ENCODE results near the gene SNX13. TPM values are rescaled to one million over a fixed set of nuclear protein-coding genes. Genes with fewer than 3 reads are reported as not detected.
"Not testable (repeated sequence)": the region's sequence is repeated elsewhere in the genome, so short reads cannot be mapped to it uniquely, and the experiment has no call there.

Gene SNX13
- total and polyA plus RNA-seq, 7 donors: 8.0 to 59.2 (median 37.5) TPM

DNA sequence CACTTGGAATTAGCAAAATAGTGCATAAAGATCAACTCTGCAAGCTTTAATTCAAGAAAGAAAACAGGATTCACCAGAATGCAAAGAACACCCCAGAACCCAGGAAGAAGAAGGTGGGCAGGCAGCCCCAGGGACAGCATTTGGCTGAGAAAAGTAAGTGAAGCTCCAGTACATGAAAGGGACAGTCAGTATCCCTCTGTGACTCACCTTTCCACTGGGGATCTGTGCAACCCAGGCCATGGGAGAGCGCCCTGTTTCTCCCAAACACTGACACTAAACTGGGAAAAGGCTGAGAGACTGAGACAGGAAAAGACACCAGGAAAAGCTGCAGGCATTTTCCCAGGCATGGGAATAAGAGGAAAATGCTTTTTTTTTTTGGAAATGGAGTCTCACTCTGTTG, 28.2 kb downstream of the SNX13 start:
- no peaks in the 10 kb centered on the region for H3K27me3 ChIP-seq (ENCODE audit: insufficient read depth in 3 of 3, low read length in 2 of 3)
- peaks cover 16% of the 10 kb centered on the region for H3K4me1 ChIP-seq
- 30 to 100% (median 92%) methylated on average over 1 of the region's 1 CpG for WGBS, 3 donors
- no peaks in the 10 kb centered on the region for H3K36me3 ChIP-seq (ENCODE audit: insufficient read depth in 1 of 2, low read depth in 1 of 2)
- DNase-seq (no peak), ATAC-seq (peak in 2 of 4 donors; percentile 41 to 44)
- H3K4me3 ChIP-seq: no peak overlapping the region
- TF ChIP-seq, protein P1, sequence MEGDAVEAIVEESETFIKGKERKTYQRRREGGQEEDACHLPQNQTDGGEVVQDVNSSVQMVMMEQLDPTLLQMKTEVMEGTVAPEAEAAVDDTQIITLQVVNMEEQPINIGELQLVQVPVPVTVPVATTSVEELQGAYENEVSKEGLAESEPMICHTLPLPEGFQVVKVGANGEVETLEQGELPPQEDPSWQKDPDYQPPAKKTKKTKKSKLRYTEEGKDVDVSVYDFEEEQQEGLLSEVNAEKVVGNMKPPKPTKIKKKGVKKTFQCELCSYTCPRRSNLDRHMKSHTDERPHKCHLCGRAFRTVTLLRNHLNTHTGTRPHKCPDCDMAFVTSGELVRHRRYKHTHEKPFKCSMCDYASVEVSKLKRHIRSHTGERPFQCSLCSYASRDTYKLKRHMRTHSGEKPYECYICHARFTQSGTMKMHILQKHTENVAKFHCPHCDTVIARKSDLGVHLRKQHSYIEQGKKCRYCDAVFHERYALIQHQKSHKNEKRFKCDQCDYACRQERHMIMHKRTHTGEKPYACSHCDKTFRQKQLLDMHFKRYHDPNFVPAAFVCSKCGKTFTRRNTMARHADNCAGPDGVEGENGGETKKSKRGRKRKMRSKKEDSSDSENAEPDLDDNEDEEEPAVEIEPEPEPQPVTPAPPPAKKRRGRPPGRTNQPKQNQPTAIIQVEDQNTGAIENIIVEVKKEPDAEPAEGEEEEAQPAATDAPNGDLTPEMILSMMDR (IDR thresholded peaks at IDR 0.05): no peak
- H3K9me3 ChIP-seq: peaks cover 5% of the 10 kb centered on the region
- no peak overlapping the region for H3K27ac ChIP-seq
- intact Hi-C loops (cut with DNase I): no loop called here

DNA sequence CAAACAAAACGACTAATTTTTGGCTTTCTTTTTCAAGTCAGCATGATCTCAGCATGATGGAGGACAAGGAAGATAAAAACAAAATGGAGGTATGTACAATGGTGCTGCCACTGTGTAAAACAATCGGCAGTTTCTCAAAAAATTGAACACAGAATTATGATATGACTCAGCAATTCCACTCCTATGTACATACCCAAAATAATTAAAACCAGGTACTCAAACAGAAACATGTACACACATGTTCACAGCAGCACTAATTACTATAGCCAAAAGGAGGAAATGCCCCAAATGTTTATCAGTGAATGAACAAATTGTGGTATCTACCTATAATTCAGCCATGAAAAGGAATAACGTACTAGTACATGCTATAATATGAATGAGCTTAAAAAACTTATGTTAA, 29.9 kb downstream of the SNX13 start:
- no peak overlapping the region for H3K4me3 ChIP-seq
- H3K9me3 ChIP-seq: no peaks in the 10 kb centered on the region
- DNase-seq: no peak
- no peaks in the 10 kb centered on the region for H3K27me3 ChIP-seq (ENCODE audit: insufficient read depth in 3 of 3, low read length in 2 of 3)
- WGBS, 3 donors: 96 to 98% (median 97%) methylated on average over 3 of the region's 3 CpGs
- H3K27ac ChIP-seq: no peak overlapping the region
- no peaks in the 10 kb centered on the region for H3K36me3 ChIP-seq (ENCODE audit: insufficient read depth in 1 of 2, low read depth in 1 of 2)
- TF ChIP-seq, protein P1 (IDR thresholded peaks at IDR 0.05): no peak
- peaks cover 7% of the 10 kb centered on the region for H3K4me1 ChIP-seq
- intact Hi-C loops (cut with DNase I): no loop called here
- ATAC-seq: no peak

DNA sequence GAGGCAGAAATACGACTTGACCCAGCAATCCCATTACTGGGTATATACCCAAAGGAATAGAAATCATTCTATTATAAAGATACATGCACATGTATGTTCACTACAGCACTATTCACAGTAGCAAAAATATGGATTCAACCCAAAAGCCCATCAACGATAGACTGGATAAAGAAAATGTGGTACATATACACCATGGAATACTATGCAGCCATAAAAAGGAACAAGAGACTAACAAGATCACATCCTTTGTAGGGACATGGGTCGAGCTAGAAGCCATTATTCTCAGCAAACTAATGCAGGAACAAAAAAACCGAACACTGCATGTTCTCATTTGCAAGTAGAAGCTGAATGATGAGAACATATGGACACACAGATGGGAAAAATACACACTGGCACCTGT, 31.0 kb downstream of the SNX13 start:
- intact Hi-C loops (cut with DNase I); H3K4me3 ChIP-seq; DNase-seq; H3K27ac ChIP-seq; H3K9me3 ChIP-seq; ATAC-seq; H3K36me3 ChIP-seq (ENCODE audit: insufficient read depth in 1 of 2, low read depth in 1 of 2); H3K4me1 ChIP-seq; H3K27me3 ChIP-seq (ENCODE audit: insufficient read depth in 3 of 3, low read length in 2 of 3): not testable (repeated sequence)
- 96 to 97% (median 97%) methylated on average over 4 of the region's 4 CpGs for WGBS, 3 donors

DNA sequence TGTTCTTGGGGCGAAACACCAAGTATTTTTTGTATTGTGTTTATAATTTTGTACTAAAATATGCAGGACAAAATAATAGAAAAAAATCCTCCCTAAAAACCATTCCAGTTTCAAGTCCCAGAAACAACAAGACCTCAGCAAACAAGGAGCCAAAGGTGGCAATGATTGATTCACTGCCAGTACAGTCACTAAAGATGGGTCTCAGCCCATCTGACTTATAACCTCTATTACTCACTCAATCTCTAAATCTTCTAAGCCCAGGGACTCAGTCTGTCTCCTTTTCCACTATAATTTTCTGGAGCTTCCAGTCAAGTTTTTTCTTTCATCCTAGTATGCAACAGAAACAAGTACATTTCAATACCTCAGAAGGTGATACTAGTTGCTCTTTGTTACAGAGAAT, 33.3 kb downstream of the SNX13 start:
- 97 to 100% (median 100%) methylated on average over 1 of the region's 1 CpG for WGBS, 3 donors
- no peaks in the 10 kb centered on the region for H3K36me3 ChIP-seq (ENCODE audit: insufficient read depth in 1 of 2, low read depth in 1 of 2)
- ATAC-seq (peak in 2 of 4 donors; percentile 53 to 62), DNase-seq (no peak)
- no peak overlapping the region for H3K4me3 ChIP-seq
- peaks cover 6% of the 10 kb centered on the region for H3K4me1 ChIP-seq
- no peaks in the 10 kb centered on the region for H3K27me3 ChIP-seq (ENCODE audit: insufficient read depth in 3 of 3, low read length in 2 of 3)
- TF ChIP-seq, protein P1 (IDR thresholded peaks at IDR 0.05): no peak
- intact Hi-C loops (cut with DNase I): no loop called here
- no peak overlapping the region for H3K27ac ChIP-seq
- H3K9me3 ChIP-seq: no peaks in the 10 kb centered on the region

DNA sequence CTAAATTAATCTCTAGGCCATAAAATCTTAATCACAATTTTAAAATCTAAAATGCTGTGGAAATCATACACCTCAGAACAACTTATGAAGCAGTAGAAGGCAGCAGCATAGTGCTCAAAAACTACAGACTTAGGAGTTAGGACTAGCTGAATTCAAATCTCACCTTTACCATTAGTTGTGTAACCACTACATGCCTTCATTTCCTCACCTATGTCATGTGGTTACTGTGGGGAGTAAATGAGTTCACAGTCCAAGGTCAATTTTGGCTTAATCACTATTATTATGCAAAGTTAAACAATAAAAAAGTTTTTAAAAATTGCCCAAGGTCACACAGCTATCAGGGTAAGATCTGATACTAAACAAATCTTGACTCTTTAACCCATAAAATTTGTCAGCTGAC, 37.0 kb downstream of the SNX13 start:
- ATAC-seq: no peak
- Histone ChIP-seq H3K4me3 (no peak overlapping the region), H3K27ac (no peak overlapping the region), H3K36me3 (ENCODE audit: insufficient read depth in 1 of 2, low read depth in 1 of 2) (no peaks in the 10 kb centered on the region), H3K27me3 (ENCODE audit: insufficient read depth in 3 of 3, low read length in 2 of 3) (no peaks in the 10 kb centered on the region), H3K4me1 (peaks cover 6% of the 10 kb centered on the region), H3K9me3 (no peaks in the 10 kb centered on the region)
- TF ChIP-seq, protein P1 (IDR thresholded peaks at IDR 0.05): no peak
- intact Hi-C loops (cut with DNase I): no loop called here
- DNase-seq: no peak
